ENCODE measurements around the gene AKIRIN2.
A peak's percentile ranks its signal among the peaks of the same experiment; 100 is the strongest.
"Not testable (repeated sequence)": the region's sequence is repeated elsewhere in the genome, so short reads cannot be mapped to it uniquely, and the experiment has no call there.

The AKIRIN2 gene

DNA sequence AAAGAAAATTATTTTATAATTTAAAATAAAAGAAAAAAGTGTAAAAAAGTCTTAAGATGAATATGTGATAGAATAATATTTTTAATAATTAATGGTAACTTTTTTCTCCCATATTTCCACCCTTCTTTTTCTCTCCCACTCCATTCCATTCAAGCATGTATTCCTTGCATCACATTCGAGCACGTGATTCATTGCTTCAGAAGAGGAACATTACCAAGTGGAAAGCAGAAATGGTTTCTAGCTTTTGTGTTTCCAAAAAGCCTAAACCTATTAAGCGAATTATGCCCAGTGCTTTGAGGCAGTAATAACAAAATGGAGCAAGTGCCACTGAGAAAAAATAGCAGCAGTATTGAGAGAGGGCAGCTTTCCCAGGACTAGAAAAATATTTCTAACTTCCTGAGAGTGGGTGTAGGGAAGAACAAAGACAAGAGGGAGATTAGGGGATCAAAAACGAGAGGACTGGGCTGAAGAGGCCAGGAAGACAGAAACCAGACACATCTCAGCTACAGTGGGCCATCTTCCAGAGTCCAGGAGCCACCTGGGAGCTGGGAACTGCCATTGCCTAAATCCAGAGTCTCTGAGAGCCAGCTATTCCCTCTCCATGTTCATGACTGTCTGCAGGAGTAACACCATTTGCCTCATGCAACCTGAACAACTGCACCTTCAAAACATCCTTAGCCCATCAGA lies 15.0 kb upstream of the AKIRIN2 start:
- DNase-seq: no peak

DNA sequence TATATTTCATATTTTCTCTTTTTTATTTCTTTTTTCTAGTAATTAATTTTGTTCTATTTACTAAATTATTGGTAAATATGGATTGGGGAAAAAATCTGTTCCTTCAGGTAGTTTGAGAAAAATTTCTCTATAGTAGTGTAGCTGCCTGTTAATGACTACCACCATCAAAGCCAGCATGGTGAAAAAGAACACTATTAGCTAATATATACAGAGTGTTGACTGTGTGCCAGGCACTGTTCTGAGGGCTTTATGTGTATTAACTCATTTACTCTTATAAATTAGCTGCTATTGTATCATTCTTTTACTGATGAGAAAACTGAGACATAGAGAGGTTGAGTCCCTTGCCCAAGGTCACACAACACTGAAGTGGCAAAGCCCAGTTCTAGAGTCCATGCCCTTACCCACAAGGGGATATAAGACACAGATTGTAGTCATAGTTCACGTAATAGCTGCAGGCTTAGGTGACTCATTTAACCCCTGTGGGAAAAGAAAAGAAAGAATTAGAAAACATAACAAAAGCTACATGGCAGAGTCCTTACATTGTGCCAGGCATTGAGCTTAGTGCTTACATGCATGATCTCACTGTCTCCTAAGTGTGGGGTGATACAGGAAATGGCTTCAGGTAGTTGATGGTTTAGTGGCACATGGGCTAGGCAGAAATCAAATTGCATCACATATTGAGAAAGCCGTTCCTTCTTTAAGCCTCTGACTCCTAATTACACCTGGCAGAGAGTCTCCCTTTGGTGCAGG lies 12.2 kb upstream of the AKIRIN2 start:
- DNase-seq: no peak

DNA sequence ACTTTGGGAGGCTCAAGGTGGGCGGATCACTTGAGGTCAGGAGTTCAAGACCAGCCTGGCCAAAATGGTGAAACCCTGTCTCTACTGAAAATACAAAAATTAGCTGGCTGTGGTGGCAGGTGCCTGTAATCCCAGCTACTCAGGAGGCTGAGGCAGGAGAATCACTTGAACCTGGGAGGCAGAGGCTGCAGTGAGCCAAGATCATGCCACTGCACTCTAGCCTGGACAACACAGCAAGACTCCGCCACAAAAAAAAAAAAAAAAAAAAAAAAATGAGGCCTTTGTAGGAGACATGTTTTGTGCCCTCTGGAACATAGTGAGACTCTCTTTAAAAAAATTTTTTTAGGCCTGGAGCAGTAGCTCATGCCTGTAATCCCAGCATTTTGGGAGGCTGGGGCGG lies 10.7 kb upstream of the AKIRIN2 start:
- not testable (repeated sequence) for DNase-seq

DNA sequence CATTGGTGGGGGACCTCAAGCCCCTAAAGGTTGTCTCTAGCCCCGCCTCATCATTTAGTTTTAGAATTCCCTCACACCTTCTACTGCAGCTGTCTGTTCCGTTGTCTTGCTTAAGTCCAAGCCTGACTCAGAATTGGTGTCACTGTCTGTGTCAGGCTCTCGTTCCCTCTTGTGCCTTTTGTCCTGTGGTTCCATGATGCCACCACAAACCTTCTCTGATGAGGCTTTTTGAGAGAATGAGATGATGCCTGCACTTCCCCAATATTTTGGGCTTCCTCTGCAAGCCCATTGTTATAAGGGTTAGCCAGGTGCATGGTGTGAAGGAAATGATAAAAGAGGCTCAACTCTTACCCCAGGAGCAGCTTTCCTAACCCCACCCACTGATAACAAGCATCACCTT lies 8.1 kb upstream of the AKIRIN2 start:
- DNase-seq: no peak

DNA sequence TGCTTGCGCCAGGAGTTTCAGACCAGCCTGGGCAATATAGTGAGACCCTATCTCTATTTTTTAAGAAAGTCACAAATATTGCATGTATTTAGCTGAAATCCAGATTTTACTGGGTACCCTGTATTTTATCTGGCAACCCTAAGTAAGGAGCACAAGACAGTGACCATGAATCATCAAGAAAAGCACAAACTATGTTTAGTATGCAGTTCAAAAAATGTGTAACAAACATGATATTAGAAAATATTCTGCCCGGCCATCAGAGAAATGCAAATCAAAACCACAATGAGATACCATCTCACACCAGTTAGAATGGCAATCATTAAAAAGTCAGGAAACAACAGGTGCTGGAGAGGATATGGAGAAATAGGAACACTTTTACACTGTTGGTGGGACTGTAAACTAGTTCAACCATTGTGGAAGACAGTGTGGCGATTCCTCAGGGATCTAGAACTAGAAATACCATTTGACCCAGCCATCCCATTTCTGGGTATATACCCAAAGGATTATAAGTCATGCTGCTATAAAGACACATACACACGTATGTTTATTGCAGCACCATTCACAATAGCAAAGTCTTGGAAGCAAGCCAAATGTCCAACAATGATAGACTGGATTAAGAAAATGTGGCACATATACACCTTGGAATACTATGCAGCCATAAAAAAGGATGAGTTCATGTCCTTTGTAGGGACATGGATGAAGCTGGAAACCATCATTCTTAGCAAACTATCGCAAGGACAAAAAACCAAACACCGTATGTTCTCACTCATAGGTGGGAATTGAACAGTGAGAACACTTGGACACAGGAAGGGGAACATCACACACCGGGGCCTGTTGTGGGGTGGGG lies 6.8 kb upstream of the AKIRIN2 start:
- not testable (repeated sequence) for DNase-seq

DNA sequence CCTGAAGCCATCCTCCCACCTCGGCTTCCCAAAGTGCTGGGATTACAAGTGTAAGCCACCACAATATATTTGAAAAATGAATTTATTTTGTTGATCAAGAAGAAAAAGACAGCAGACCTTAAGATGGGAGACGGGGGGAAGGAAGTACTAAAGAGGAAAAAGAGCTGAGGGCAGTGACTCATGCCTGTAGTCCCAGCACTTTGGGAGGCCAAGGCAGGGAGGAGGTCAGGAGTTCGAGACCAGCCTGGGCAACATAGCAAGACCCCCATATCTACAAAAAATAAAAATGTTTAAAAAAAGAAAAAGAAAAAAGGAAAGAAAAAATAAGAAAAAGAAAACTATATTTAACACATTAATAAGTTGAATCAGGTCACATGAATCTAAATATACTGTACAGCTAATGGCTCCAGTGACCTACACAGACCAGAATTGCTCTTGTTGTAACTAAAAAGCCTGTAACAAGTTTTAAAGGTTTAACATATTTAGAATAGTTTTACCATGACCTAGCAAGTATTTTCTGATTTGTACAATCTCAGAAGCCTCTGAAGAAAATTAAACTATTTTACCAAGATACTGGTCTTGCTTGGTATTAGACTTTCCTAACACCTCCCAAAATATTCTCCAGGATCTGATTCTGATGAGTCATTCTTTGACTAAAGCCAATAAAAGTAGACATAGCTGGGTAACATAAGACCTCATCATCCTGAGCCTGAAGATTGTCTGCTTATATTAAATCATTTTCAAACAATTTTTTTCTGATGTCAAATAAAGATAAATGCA lies 4.3 kb upstream of the AKIRIN2 start:
- DNase-seq: no peak

DNA sequence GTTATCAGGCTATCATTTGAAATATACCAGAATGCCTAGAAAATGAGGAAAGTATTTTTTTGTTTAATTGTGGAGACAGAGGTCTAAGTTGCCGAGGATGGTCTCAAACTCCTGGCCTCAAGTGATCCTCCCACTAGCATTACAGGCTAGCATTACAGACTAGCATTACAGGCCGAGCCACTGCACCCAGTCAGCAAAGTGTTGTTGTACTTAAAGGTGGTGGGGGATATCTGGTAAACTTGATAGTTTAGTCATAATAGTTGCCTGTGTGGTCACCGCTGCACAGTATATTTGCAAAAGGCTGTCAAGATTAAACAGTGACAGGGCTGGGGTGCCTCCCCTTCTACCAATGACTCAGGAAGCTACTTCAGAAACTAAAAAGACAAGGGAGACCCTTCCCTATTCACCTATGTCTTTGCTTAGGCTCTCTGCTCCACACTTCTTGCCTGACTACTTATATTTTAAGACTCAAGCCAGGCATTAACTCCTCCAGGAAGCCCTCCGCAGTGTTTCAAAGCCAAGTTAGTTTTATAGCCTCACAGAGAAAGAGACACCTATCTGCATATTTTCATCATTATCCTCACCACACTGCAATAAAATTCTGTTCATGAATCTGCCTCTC lies 3.1 kb upstream of the AKIRIN2 start:
- no peak for DNase-seq

DNA sequence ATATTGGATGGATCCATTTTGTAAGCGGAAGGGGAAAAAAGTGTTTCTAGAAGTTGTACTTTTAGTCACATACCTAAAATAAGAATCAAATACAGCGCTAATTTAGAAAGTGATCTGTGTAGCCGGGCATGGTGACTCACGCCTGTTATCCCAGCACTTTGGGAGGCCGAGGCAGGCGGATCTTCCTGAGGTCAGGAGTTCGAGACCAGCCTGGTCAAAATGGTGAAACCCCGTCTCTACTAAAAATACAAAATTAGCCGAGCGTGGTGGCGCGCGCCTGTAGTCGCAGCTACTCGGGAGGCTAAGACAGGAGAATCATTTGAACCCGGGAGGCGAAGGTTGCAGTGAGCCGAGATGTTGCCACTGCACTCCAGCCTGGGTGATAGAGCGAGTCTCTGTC lies 1.0 kb upstream of the AKIRIN2 start:
- DNase-seq: not testable (repeated sequence)

DNA sequence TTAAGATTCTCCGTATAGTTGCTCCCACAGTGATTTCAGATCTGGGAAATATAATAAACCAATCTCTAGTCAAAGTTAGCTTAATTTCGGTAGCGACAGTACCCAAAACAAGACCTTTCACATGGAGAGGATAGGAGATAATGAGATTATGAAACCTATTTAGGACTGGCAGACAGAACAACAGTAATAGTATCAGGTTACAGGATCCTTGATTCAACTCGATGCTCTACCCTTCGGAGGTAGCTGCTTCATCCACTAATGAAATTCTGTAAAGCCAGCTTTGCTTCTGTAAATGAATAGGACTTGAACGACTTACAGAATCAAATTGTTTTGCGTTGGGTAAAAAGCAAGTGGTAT lies 534 bp upstream of the AKIRIN2 start:
- DNase-seq: no peak

DNA sequence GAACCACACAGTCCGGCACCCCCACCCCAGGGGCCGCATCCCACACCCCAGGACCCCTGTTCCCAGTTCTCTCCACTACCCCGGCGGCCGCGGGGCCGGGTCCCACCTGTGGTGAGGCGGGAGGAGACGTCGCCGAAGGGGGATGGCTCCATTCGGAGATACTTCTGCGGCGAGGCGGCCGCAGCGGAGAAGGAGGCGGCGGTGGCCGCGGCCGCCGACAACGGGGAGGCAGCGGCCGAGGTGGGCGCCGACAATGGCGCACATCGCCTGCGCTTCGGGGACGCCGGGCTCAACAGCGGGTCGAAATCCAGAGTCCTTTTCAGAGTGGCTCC lies 723 bp downstream of the AKIRIN2 start:
- no peak for DNase-seq

DNA sequence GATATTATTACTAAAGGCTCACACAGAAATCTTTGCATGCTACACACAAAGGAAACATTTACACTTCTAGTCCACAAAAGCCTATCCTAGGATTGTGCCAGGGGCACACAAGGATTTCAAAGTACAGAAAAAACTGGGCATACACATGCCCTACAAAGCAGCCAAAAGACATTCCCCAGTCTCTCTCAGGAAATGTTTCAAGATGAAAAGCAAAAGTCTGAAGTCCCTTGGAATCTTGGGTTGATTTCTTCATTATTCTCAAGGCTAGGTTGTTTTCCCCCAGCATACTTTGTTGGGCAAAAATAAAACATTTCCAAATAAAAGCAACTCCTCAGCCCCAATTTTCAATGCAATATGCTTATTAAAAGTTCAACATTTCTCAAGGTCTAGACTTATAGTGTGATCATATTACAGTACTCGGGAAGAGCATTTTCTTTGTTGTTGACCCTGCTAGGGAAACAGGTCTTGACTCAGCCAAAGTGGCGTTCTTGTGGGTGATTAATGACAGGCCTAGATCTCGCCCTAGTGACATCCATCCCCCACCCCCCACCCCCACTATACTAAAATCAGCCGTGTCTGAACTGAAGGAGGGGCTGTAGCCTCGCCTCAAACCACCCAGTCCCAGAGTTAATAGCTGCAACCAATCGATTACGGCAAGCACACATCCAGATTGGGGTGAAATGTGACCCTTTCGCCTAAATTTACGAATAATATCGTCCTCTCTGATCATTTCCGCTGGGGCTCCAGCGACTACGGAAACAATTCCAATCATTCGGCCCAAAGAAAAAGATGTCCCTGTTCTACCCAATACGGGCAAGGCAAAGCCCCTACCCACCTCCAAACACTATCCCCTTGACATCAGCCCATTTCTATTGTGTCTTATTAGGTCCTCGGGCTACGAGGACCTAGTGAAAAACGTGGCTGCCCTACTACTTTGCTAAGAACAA lies 1.4 kb downstream of the AKIRIN2 start:
- peak; percentile 56 to 65 for DNase-seq

DNA sequence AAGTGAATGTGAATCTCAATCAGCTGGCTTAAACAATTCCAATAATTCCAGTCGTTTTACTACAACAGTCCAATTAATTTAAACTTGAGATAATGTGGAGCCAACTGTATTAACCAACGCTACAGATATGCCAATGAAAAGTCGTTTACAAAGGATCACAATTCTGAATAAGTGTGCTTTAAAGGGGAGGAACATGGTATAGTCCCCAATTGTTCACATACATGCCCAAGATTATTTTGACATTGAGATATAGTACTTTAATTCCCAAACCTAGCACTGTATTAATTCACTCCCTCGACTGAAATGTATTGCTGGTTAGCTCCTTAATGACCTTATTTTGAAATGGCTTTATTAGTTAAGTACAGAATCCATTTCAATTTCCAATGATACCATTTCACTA lies 2.5 kb downstream of the AKIRIN2 start:
- DNase-seq: no peak

DNA sequence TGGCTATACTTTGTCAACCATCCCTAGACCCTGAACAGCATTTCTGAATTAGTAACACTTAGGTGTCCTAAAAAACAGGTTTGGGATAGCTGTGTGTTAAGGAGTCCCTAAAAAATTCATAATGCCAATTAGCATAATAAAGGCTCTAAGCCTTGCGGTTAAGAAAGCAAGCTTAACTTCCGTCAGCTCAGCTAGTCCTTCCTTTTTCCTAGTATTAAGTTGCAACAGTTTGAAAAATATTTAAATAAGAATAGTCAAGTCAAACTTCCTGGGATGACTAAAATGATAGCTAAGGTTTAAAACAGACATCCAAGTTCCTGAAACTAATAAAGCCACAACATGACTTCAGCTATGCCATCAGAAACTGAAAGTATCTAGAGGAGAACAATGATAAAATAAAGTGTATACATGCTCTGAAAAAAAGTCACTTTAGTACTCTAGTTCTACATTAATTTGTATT lies 3.5 kb downstream of the AKIRIN2 start:
- DNase-seq: no peak

DNA sequence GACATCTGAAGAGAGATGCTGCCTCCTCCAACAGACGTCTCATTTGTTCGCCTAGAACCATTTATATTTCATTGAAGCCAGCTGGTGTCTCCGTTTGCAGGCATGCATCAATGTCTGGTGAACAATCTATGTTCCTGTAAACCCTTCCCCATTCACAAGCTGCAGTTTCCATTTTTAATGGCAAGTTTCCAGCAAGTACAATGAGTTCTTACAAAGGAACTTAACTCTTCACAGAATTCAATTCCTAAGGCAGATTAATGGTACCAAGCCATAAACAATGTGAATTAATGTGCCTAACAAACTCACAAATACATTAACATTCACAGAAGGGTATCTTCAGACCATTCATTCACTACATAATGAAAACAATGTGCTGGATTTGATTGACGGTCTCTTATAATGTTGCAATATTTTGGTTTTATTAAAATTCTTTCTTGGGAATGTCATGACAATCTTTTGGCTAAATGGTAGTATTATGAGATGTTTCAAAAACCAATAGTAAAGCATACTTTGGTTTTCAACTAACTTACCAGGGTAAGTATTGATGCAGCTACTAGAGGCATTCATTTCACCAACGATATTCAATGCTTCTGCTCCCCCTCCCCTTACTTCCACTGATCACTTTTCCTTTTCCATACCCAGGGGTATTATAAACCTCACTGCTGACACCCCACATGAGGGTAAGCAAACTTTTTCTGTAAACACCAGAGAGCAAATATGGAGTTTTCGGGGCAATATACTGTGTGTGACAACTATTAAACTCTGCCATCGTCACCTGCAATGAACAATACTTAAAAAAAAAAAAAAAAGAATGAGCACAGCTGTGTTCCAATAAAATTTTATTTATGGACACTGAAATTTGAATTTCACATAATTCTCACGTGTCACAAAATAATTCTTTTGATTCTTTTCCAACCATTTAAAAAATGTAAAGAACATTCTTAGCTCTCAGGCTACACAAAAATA lies 4.2 kb downstream of the AKIRIN2 start:
- no peak for DNase-seq

DNA sequence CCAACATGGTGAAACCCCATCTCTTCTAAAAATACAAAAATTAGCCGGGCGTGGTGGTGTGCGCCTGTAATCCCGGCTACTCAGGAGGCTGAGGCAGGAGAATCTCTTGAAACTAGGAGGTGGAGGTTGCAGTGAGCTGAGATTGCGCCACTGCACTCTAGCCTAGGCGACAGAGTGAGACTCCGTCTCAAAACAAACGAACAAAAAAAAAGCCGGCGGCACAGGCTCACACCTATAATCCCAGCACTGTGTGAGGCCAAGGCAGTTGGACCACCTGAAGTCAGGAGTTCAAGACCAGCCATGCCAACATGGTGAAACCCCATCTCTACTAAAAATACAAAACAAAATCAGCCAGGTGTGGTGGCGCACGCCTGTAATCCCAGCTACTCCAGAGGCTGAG lies 5.2 kb downstream of the AKIRIN2 start:
- not testable (repeated sequence) for DNase-seq

DNA sequence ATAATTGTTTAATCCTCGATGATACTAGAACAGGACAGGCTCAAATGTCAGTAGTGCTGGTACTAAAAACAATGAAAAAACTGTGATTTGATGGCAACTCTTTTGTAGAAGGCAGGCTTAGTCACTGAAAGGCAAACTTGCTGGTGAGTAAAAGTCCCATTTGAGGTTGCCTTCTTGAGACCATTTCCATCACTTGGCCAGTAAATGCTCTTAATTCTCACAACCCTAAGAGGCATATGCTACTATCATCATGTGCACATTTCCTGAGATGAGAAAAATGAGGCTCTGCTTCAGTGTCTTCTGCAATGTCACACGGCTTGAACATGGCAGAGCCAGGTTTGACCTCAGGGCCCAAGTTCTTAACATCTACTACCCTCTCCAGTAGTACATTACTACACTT lies 9.9 kb downstream of the AKIRIN2 start:
- DNase-seq: no peak

DNA sequence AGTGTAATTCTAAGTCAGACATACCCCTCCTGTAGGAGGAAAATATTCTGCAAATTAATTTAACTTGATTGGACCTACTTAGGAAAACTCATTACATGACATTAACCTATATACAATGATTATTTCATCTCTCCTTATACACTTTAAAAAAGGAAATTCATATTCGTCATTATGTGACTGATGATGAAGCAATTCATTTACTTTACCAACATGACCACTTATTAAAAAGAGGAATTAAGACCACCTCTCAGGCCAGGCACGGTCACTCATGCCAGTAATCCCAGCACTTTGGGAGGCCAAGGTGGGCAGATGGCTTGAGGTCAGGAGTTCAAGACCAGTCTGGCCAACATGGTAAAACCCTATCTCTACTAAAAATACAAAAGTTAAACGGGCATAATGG lies 11.6 kb downstream of the AKIRIN2 start:
- no peak for DNase-seq

DNA sequence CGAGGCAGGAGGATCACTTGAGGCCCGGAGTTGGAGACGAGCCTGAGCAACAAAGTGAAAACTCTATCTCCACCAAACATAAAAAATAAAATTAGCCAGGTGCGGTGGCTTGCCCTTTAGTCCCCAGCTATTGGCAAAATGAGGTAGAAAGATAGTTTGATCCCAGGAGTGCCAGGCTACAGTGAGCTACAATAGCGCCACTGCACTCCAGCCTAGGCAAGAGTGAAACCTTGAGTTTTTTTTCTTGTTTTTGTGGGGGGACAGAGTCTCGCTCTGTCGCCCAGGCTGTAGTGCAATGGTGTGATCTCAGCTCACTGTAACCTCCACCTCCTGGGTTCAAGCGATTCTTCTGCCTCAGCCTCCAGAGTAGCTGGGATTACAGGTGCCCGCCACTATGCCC lies 14.1 kb downstream of the AKIRIN2 start:
- not testable (repeated sequence) for DNase-seq

DNA sequence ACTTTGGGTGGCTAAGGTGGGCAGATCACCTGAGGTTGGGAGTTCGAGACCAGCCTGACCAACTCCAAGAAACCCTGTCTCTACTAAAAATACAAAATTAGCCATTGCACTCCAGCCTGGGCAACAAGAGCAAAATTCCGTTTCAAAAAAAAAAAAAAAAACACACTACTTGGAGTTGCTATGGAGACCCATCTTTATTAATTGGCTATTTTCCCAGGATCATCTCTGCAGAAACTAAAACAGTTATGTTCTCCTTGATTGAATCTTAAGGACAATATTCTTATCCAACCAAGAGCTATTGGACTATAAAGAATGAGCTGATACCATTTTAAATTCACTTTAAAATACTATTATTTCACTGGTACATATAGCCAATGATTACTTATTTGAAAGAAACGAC lies 14.7 kb downstream of the AKIRIN2 start:
- DNase-seq: no peak

DNA sequence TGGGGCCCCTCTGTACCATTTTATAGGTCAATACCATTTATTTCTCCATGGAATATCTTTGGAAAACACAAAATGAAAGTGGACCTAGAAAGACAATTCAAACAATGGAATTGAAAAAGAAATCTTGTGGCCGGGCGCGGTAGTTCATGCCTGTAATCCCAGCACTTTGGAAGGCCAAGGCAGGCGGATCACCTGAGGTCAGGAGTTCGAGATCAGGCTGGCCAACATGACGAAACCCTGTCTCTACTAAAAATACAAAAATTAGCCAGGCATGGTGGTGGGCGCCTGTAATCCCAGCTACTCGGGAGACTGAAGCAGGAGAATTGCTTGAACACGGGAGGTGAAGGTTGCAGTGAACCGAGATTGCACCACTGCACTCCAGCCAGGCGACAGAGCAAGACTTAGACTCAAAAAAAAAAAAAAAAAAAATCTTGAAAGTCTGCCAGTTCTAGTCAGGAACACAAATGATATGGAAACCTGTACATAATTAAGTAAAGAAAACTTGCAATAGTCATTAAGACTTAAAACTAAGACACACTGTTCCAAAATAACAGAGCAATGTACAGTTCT lies 15.3 kb downstream of the AKIRIN2 start:
- DNase-seq: not testable (repeated sequence)
